CD4-positive, alpha-beta memory T cell (primary cell): Measurements from ENCODE around the gene EPHB1. TPM values are rescaled to one million over a fixed set of nuclear protein-coding genes. Genes with fewer than 3 reads are reported as not detected.

Experiments used
- CTCF ChIA-PET: fragments of 350-600 bp; sonication (Branson Sonifier 250); formaldehyde crosslinking; loops from one replicate; lab custom pipeline; 2021; ENCODE audit warnings: inconsistent platforms; ENCODE audit not compliant: partially characterized antibody; lab: Charles Lee
- POLR2A ChIA-PET: fragments of 350-600 bp; sonication (Branson Sonifier 250); formaldehyde crosslinking; loops from one replicate; lab custom pipeline; 2021; ENCODE audit not compliant: partially characterized antibody; lab: Charles Lee
- DNase-seq, 5 donors: peaks; one replicate each; pipeline versions ENCODE4 v3.0.0 to v3.0.0-alpha.2; 2020 to 2022; ENCODE audit warnings: mixed read lengths in 1 of 5
- H3K27ac ChIP-seq: one replicate; pipeline ENCODE4 v1.7.0; 2013; ENCODE audit warnings: low read depth, low read length
- H3K27me3 ChIP-seq: 2 replicates; pipeline ENCODE4 v1.7.0; 2013; ENCODE audit warnings: mild to moderate bottlenecking, low read length, moderate library complexity; ENCODE audit not compliant: insufficient read depth
- H3K36me3 ChIP-seq: 2 replicates; pipeline ENCODE4 v1.7.0; 2013; ENCODE audit warnings: mild to moderate bottlenecking, low read length, moderate library complexity; ENCODE audit not compliant: insufficient read depth
- H3K4me1 ChIP-seq: 2 replicates; pipeline ENCODE4 v1.7.0; 2013; ENCODE audit warnings: mild to moderate bottlenecking, low read length, moderate library complexity; ENCODE audit not compliant: insufficient read depth
- H3K4me3 ChIP-seq, 2 donors: one replicate each; pipeline ENCODE4 v1.7.0; 2013; ENCODE audit warnings: low read length in 2 of 2, mild to moderate bottlenecking in 1 of 2
- H3K9me3 ChIP-seq, 2 donors: one replicate each; pipeline ENCODE4 v1.7.0; 2013; ENCODE audit warnings: low read length in 2 of 2, control low read depth in 1 of 2; ENCODE audit not compliant: control insufficient read depth in 1 of 2
- H3K27ac Mint-ChIP-seq, 7 donors: one replicate each; pipeline ENCODE4 v1.8.0; 2020 to 2021; ENCODE audit warnings: mixed read lengths in 7 of 7, mild to moderate bottlenecking in 6 of 7, inconsistent platforms in 3 of 7, moderate library complexity in 3 of 7
- H3K27me3 Mint-ChIP-seq, 2 donors: one replicate each; pipeline ENCODE4 v1.8.0; 2020 to 2021; ENCODE audit warnings: mixed read lengths in 2 of 2
- H3K36me3 Mint-ChIP-seq, 2 donors: one replicate each; pipeline ENCODE4 v1.8.0; 2020 to 2021; ENCODE audit warnings: mixed read lengths in 2 of 2, inconsistent platforms in 1 of 2, mild to moderate bottlenecking in 1 of 2
- H3K4me1 Mint-ChIP-seq, 4 donors: one replicate each; pipeline ENCODE4 v1.8.0; 2020 to 2021; ENCODE audit warnings: mixed read lengths in 4 of 4, mild to moderate bottlenecking in 1 of 4
- H3K4me3 Mint-ChIP-seq, 8 donors: one replicate each; pipeline ENCODE4 v1.8.0; 2020 to 2021; ENCODE audit warnings: mixed read lengths in 8 of 8, mild to moderate bottlenecking in 7 of 8, moderate library complexity in 6 of 8, inconsistent platforms in 3 of 8
- H3K9me3 Mint-ChIP-seq, 8 donors: one replicate each; pipeline ENCODE4 v1.8.0; 2020 to 2021; ENCODE audit warnings: mixed read lengths in 8 of 8, mild to moderate bottlenecking in 5 of 8, inconsistent platforms in 3 of 8, moderate library complexity in 1 of 8
- intact Hi-C: fragments of 100-400 bp; cut with micrococcal nuclease; formaldehyde crosslinking; loops from one replicate; pipeline ENCODE4 v1.15.1; 2023
- polyA plus RNA-seq, 2 donors: library from polyadenylated mRNA; unstranded; fragments of 300-500 nt; fragmentation: Illumina TruSeq; gene quantifications; one replicate each; pipeline ENCODE4 v1.2.3, GENCODE V29; 2021
- total RNA-seq, 2 experiments: library from RNA; stranded (reverse); gene quantifications; one replicate each; pipeline ENCODE4 v1.2.3, GENCODE V29; 2021

The EPHB1 gene
- total and polyA plus RNA-seq, 4 experiments from 2014 or later = 0.30 to 0.69 (median 0.43) TPM; not detected in 1

DNA sequence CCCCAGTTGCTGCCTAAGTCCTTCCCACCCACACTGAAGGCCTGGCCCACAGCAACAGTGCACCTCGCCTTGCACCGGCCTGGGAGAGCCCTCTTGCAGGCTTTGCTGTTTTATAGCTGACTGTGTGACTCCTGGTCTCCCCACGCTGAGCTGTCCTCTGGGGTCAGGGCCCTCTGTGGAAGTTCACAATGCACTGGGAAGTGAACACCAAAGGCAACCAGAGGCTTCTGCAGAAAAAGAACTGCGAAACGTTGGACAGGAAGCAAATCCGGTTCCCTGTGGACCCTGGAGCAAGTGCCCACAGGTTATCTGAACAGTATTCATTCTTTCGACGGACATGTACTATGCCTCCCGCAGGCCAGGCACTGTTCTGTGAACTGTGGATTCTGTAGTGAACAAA is 737 bp upstream of the EPHB1 start:
- Mint-ChIP-seq H3K4me1 (peaks cover 7 to 17% (median 11%) of the 10 kb centered on the region in 4 donors), H3K36me3 (no peaks in the 10 kb centered on the region), H3K27ac (no peak overlapping the region), H3K9me3 (no peaks in the 10 kb centered on the region), H3K27me3 (peaks cover 35 to 36% of the 10 kb centered on the region in 2 donors), H3K4me3 (peak overlapping the region in 6 of 8 donors; percentile 61 to 92 (median 84))
- Histone ChIP-seq H3K9me3 (no peaks in the 10 kb centered on the region), H3K4me3 (no peak overlapping the region), H3K27ac (no peak overlapping the region), H3K36me3 (no peaks in the 10 kb centered on the region), H3K4me1 (no peaks in the 10 kb centered on the region), H3K27me3 (no peaks in the 10 kb centered on the region)
- no peak for DNase-seq
- ChIA-PET POLR2A (no interaction called here), CTCF (interaction anchor here (0.6 to 1.5 kb wide), 3 partner anchors 9 to 1248 kb away, joined by 3 to 10 read pairs (median 3); no protein-coding TSS in a partner anchor)
- intact Hi-C loops = no loop called here

DNA sequence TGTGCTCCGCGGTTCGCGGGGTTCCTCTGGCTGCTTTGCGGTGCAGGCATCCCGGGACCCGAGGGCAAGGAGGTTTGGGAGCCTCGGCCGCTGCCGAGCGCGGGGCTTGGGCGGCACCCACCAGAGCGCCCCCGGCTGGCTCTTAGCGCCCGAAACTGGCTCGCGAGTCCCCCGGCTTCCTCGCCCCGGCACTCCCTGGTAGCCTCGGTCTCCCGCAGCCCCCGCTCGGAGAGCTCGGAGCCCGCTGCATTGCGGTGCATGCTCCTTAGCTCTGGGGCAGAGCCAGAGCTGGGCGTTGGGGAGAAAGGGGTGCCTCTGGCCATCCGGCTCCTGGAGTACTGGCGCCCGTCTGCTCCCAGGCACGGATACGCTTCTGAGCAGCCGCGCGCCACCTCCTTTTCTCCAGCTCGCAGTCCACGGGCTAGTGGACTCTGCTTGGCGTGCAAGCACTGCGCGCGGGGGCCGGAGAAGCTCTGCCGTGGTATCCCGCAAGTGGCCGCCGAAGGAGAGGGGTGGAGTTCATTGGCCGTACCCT is 753 bp downstream of the EPHB1 start:
- Mint-ChIP-seq H3K27me3 (peaks cover 31 to 38% of the 10 kb centered on the region in 2 donors), H3K4me3 (peak overlapping the region in 4 of 8 donors; percentile 83 to 89 (median 86)), H3K9me3 (no peaks in the 10 kb centered on the region), H3K27ac (no peak overlapping the region), H3K36me3 (no peaks in the 10 kb centered on the region), H3K4me1 (peaks cover 7 to 17% (median 11%) of the 10 kb centered on the region in 4 donors)
- H3K36me3 ChIP-seq = no peaks in the 10 kb centered on the region
- H3K9me3 ChIP-seq = no peaks in the 10 kb centered on the region
- POLR2A ChIA-PET = no interaction called here
- no peaks in the 10 kb centered on the region for H3K27me3 ChIP-seq
- no peak overlapping the region for H3K27ac ChIP-seq
- peak overlapping the region in 1 of 2 donors; percentile 28 for H3K4me3 ChIP-seq
- no peak for DNase-seq
- H3K4me1 ChIP-seq = no peaks in the 10 kb centered on the region
- CTCF ChIA-PET = interaction anchor here (1.5 kb wide), 1 partner anchor 1247 kb away, joined by 10 read pairs; no protein-coding TSS in a partner anchor
- intact Hi-C loops = loop anchor here (5.0 kb wide), 1 partner anchor 1246 kb away; no protein-coding TSS in a partner anchor

DNA sequence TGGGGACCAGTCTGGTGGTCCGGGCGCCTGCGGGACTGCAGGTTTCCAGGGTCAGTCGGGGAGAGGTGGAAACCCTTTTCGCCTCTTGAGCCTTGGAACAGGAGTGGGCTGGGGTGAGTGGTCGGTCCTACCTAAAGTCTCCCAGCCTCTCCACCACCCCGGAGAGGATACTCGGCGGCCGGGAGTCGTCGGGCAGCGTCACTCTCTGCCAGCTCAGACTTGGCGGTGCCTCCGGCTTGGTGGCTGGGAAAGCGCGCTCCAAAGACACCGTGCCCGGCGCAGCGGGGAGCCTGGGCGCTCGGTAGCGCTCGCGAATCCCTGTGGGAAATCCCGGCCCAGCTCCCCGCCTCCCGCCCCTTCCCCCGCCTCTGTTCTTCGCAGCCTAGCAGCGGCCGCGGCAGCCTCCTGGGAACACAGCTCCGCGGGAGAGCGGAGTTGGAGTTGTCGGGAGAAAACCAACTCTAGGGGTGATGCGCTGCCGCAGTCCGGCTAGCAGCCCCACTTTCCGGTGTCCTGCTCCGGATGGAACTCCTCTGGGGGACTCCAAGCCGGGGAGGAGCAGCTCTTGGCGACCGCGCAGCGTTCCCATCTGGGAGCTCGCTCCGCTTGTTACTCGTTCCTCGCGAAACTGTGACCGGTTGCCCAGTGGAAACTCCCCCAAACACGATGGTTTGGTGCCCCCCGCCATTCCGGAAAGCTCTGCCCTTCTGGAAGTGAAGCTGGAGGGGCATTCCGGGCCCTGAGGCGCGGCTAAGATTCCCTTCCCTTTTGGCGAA is 1.4 kb downstream of the EPHB1 start:
- H3K27ac ChIP-seq = no peak overlapping the region
- Mint-ChIP-seq H3K27ac (no peak overlapping the region), H3K4me3 (peak overlapping the region in 4 of 8 donors; percentile 44 to 74 (median 64)), H3K36me3 (no peaks in the 10 kb centered on the region), H3K9me3 (no peaks in the 10 kb centered on the region), H3K4me1 (peaks cover 7 to 17% (median 11%) of the 10 kb centered on the region in 4 donors), H3K27me3 (peaks cover 31 to 37% of the 10 kb centered on the region in 2 donors)
- ChIA-PET CTCF (no interaction called here), POLR2A (no interaction called here)
- no peaks in the 10 kb centered on the region for H3K36me3 ChIP-seq
- DNase-seq = no peak
- no peaks in the 10 kb centered on the region for H3K27me3 ChIP-seq
- intact Hi-C loops = loop anchor here (5.0 kb wide), 1 partner anchor 1246 kb away; no protein-coding TSS in a partner anchor
- H3K4me1 ChIP-seq = no peaks in the 10 kb centered on the region
- no peak overlapping the region for H3K4me3 ChIP-seq
- no peaks in the 10 kb centered on the region for H3K9me3 ChIP-seq

DNA sequence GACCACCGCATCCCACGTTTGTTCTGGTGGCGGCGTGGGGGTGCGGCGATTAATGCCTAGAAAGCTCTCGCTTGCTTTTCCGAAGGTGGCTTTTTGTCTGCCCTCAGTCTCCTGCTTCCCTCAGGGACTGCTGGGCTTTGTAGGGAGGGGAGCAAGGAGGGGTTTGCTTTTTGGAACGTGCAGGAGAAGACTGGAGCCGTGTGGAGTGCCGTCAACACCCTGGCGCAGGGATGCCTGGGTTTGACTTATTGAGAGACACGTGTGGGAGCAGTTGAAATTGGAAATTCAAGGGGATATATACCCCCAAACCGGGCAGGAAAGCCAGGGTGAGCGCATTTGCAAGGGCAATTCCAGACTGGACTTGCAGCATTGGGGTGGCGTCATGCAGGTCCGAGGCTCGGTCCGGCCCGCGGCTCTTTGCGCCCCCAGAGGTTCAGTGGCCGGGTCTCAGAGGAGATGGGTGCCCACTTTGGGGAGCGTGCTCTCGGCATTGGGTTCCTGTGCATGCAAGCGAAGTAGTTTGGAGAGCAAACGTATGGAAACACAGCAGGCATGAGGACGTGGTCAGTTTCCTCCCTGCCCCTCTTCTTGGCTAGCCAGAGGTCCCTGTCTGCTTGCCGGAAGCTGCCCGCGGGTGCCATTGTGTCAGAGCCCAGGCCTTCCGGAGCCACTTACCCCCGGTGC is 2.1 kb downstream of the EPHB1 start:
- Histone ChIP-seq H3K27me3 (no peaks in the 10 kb centered on the region), H3K4me1 (peaks cover 2% of the 10 kb centered on the region), H3K9me3 (no peaks in the 10 kb centered on the region), H3K4me3 (no peak overlapping the region), H3K27ac (no peak overlapping the region), H3K36me3 (no peaks in the 10 kb centered on the region)
- Mint-ChIP-seq H3K9me3 (no peaks in the 10 kb centered on the region), H3K27me3 (peaks cover 30 to 33% of the 10 kb centered on the region in 2 donors), H3K4me1 (peaks cover 7 to 17% (median 12%) of the 10 kb centered on the region in 4 donors), H3K36me3 (no peaks in the 10 kb centered on the region), H3K4me3 (peak overlapping the region; percentile 4 to 74 (median 28)), H3K27ac (no peak overlapping the region)
- ChIA-PET CTCF (no interaction called here), POLR2A (no interaction called here)
- intact Hi-C loops = loop anchor here (5.0 kb wide), 1 partner anchor 1245 kb away; no protein-coding TSS in a partner anchor
- DNase-seq = no peak

DNA sequence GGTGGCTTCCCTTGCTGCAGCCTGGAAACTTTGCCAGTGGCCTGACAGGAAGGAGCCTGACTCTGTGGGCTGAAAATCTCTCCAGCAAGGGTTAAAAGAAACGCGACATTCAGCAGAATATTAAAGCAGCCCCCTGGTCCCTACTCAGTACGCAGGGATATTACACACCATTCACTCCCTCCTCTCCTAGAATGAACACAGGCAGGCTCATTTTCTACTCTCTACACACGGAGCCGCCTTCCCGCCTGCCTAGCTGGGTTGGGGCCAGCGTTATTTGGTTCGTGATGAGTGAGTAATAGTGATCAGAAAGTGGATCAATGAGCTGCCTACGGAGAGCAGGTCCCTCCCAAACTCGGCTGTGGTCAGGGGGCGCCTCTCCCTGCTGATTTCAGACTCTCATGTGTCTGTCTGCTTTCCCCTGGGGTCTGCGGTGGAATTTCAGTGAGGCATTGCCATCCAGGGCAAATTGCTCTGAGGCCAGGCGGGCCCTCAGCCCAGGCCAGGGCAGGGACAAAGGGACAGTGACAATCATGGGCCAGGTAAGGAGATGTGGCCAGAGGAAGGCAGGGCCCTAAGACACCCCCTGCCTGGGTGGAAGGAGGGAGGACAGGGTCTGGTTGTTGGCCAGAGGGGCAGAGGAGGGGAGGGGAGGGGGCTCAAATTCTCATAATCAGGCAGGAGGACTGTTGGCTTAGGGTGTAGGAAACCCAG is 2.8 kb downstream of the EPHB1 start:
- no peaks in the 10 kb centered on the region for H3K9me3 Mint-ChIP-seq
- H3K36me3 Mint-ChIP-seq = no peaks in the 10 kb centered on the region
- H3K27me3 Mint-ChIP-seq = peaks cover 27 to 29% of the 10 kb centered on the region in 2 donors
- no peaks in the 10 kb centered on the region for H3K27me3 ChIP-seq
- no peak for DNase-seq
- peaks cover 9% of the 10 kb centered on the region for H3K4me1 ChIP-seq
- ChIA-PET CTCF (interaction anchor here (1.2 kb wide), 1 partner anchor 9 kb away, joined by 4 read pairs; no protein-coding TSS in a partner anchor), POLR2A (no interaction called here)
- H3K4me1 Mint-ChIP-seq = peaks cover 12 to 21% (median 16%) of the 10 kb centered on the region in 4 donors
- H3K27ac Mint-ChIP-seq = no peak overlapping the region
- H3K9me3 ChIP-seq = no peaks in the 10 kb centered on the region
- H3K4me3 ChIP-seq = no peak overlapping the region
- no peak overlapping the region for H3K27ac ChIP-seq
- intact Hi-C loops = loop anchor here (5.0 kb wide), 1 partner anchor 1244 kb away; no protein-coding TSS in a partner anchor
- no peaks in the 10 kb centered on the region for H3K36me3 ChIP-seq
- H3K4me3 Mint-ChIP-seq = peak overlapping the region in 4 of 8 donors; percentile 7 to 48 (median 35)

DNA sequence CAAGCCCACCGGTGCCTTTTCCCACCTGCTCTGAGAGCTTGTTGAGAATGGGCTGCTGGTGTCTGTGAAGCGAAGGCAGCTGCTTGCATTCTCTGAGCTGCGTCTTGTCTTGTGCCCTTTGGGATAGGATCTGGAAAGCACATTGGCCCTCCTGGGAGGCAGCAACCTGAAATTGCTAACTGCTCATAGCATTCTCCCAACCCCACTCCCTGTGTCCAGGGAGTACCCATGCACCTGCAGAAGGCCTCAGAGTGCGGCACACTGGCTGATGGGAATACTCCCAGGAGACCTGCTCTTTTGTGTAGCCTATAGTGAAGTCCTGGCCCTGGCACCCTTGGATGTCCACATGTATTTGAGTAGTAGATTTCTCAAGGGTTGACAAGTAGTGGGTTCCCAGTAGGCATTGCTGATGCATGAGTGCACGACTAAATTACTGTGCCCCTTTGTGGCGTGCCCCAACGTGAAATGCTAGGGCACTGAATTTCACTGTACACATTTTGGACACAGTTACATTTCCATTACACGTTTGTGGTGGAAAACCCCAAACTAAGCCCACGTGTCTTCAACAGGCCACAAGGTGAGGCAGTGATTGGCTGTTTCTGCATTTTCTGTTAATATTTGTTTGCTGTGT is 3.7 kb downstream of the EPHB1 start:
- CTCF ChIA-PET = interaction anchor here (1.2 kb wide), 1 partner anchor 9 kb away, joined by 4 read pairs; no protein-coding TSS in a partner anchor
- H3K4me1 ChIP-seq = peaks cover 14% of the 10 kb centered on the region
- Mint-ChIP-seq H3K4me3 (no peak overlapping the region), H3K9me3 (no peaks in the 10 kb centered on the region), H3K27ac (no peak overlapping the region), H3K36me3 (no peaks in the 10 kb centered on the region), H3K4me1 (peaks cover 14 to 28% (median 19%) of the 10 kb centered on the region in 4 donors), H3K27me3 (peaks cover 22% of the 10 kb centered on the region in 2 donors)
- no peak for DNase-seq
- H3K4me3 ChIP-seq = no peak overlapping the region
- H3K9me3 ChIP-seq = no peaks in the 10 kb centered on the region
- intact Hi-C loops = loop anchor here (5.0 kb wide), 1 partner anchor 1244 kb away; no protein-coding TSS in a partner anchor
- POLR2A ChIA-PET = no interaction called here
- no peak overlapping the region for H3K27ac ChIP-seq
- H3K27me3 ChIP-seq = no peaks in the 10 kb centered on the region
- H3K36me3 ChIP-seq = no peaks in the 10 kb centered on the region
